GOT3 (cell line): ENCODE data around the gene SYT17.

Experiments
- DNase-seq: peaks from one replicate; lab custom pipeline; 2025; ENCODE audit warnings: mixed read lengths; lab: John Stamatoyannopoulos, UW

SYT17 gene

DNA sequence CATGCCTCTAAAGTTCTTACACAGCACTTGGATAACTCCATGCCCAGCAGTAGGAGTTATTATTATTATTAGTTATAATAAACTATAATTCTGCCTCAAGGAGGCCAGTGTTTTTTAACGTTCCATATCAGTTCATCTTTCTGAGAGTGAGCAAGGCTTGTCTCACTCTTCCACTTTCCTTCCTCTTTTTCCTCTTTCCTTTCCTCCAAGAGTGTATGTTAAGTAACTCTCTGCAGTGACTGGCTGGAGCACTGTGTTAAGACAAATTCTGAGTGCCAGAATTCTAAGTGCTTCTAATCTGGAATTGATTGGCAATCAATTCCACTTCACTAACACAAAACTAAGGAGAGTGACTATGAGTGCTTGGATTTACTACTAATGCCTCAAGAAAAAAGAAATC lies 133.9 kb downstream of the SYT17 start:
- DNase-seq, result no peak

DNA sequence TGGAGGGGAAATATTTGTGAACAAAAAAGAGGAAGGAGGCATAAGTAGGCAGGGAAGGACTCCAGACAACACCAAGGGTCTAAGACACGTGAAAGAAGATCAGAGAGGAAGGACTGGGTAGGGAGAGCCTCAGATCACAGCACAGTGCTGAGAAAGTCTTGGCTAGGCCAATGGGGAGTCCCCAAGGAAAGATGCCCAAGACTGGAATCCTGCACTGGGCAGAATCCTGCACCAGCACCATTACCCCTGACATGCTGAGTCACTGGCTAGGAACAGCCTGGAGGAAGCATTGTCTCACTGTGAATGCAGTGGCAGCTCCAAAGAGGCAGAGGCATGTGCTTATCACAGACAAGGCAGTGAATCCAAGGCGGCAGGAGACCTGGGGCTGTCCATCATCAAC lies 136.7 kb downstream of the SYT17 start:
- no peak for DNase-seq

DNA sequence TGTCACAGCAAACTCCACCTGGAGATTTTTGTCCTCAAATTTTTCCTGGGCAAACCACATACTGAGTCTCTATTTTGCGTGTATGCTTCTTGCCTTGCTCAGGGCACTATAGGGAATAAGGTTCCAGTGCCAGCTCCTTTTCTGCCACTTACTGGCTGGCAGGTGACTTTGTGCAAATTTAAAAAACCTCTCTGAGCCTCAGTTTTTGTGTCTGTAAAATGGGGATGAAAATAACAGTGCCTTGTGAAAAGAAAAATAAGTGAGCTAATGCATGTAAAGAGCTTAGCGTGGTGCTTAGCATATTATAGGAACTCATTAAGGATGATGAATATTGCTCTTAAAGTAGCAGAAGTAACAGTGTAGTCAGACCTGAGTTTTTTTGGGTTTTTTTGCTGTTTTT lies 137.4 kb downstream of the SYT17 start:
- DNase-seq, result no peak

DNA sequence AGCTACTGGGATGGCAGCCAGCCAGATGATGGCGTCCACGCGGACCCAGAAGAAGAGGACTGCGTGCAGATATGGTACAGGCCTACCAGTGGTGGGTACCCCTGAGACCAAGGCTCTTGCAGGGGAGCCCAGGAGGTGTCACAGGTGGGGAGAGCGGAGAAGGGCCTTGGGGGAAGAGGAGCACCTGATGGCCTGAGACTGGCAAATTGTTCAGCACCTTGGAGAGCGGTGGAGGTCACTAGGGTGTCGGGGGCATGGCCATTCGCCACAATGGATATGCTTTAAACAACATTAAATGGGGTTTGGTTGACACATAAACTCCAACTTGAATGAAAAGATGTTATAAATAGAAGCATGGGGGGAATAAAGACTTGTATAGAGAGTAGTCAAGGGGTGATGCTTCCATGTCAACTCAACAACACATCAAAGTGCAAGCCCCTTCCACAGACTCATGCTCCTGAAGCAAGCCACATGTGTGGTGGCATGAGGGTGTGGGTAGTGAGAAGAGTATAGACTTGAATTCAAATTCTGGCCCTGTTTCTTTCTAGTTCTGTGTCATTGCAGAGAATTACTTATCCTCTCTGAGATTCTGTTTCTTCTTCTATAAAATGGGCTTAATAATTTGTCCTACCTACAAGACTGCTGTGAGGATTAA lies 139.7 kb downstream of the SYT17 start:
- DNase-seq, result no peak

DNA sequence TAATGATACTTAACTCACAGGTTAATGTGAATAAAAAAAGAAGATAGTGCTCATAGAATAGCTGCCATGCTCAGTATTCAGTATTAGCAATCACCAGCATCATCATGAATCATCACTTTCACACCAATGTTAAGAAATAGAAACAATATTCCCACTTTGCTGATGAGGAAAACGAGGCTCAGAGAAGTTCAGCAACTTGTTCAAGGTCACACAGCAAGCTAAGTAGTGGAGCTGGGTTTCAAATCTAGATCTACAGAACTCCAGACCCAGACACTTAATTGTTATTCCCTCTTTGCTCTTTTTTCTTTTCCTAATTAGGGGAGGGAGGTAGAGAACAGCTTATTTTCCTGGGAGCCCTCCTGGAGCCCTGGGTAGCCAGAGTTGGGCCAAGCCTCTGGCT lies 140.4 kb downstream of the SYT17 start:
- no peak for DNase-seq

DNA sequence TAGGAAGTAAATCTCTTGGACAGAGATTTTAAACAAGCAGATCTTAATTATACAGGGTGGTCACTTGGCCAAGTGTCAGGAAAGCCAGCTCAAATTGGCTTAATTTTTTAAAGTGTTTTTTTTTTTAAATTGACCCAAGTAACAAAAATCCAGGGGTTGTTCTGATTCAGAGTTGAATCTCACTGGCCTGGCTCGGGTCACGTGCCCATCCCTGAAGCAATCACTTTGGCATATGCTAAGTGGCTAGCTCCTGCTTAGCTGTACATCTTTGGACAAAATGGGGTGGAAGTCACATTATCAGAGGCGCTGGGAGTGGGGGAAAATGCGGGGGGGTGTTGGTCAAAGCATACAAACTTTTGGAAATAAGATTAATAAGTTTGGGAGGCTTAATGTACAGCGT lies 141.1 kb downstream of the SYT17 start:
- no peak for DNase-seq

DNA sequence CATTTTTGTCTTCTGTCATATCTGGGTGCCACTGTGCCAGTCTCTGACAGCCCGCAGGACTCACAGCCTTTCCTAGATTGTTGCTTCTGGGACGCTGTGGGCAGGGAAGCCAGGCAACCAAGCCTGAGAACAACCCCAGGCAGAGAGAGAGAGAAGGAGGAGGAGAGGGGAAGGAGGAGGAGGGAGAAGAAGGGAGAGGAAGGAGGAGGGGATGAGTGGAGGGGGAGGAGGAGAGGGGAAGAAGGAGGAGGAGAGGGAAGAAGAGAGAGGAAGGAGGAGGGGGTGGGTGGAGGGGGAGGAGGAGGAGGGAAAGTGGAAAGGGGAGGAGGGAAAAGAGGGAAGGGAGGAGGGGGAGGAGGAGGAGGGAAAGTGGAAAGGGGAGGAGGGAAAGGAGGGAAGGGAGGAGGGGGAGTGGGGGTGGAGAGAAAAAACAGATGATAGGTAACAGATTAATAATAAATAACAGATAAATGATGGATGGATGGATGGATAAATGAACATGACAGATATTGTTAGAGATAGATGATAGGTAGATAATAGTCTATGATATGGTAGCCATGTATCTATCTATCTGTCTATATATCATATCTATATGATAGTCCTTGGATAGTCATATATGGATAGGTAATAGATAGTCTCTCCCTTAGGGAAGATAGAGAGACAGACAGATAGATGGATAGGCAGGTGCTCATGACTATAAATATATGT lies 146.8 kb downstream of the SYT17 start:
- no peak for DNase-seq

DNA sequence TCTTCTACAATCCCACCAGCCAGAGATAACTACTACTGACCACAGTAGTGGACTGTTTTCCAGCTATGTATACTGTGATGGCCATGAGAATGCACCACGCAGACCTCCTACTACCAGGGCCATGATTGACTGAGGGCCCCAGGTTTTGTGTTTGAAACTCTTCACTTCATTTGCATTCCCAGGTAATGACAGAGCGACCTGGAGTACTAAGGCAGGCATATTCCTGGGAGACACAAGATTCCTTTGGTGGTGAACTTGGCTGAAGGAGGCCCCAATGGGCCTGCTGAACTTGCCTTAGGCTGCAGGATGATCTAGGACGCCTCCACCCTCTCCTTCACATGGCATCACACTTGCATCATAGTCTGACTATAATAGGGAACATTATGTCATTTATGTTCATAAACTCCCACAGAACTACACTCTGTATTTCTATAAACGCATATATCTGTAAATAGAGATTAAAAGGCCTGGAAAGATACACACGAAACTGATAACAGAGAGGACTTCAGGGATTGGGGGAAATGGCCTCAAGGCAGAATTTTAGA lies 147.9 kb downstream of the SYT17 start:
- no peak for DNase-seq

DNA sequence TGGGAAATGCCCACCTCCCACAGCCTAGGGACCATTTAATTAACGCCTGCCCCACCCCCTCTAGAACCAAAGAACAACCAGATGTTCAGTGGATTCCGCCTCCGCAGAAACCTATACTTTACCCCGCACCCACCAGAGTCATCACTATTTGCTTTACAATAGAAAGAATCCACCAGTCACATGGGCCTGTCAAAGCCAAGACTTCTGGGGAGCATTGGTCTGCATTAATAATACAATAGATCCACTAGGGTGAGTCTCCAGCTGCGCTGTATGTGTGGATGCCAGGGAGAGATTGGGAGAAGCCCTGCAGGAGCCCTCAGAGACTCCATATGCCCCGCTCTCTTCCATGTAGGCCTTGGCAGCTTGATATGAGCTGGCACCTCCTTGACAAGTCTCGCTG lies 148.8 kb downstream of the SYT17 start:
- no peak for DNase-seq
